Right ventricle myocardium inferior (tissue), 1 donor: ENCODE data around the gene AGBL3. TPM values are rescaled to one million over a fixed set of nuclear protein-coding genes. Genes with fewer than 3 reads are reported as not detected.

ENCODE experiments used
- ATAC-seq: fragments of 200-7000 bp; cut with Tn5 transposase; one replicate; pipeline ENCODE4 v1.9.1; 2020; ENCODE audit warnings: mild to moderate bottlenecking, moderate library complexity
- DNase-seq: peaks from one replicate; pipeline ENCODE4 v3.0.0; 2021; ENCODE audit errors: missing footprints
- intact Hi-C: fragments of 100-400 bp; cut with DNase I; formaldehyde crosslinking; loops from one replicate; pipeline ENCODE4 v1.11.0; 2022
- long read RNA-seq: library from polyadenylated mRNA; unstranded; transcript quantifications from one replicate; pipeline ENCODE4 v2.0.0, GENCODE V29; 2021
- total RNA-seq: library from RNA; stranded (reverse); fragmentation: NEBNext Ultra II Directional; extraction: Animal tissue kit (Norgen Biotek cat#: 25700); gene quantifications from one replicate; pipeline ENCODE4 v1.2.1, GENCODE V29; 2021
- donor health status: DM: no; HTN: yes; CAD: no; lungs with severe emphysema.

The AGBL3 gene
- 2.2 TPM for total RNA-seq
- long read RNA-seq, partial matches to known transcripts, result 0 of 1 reads
- long read RNA-seq, other reads (novel, unspliced or antisense), result 0 of 1 reads

GRCh38 chr7:134986363-134987251 is at the start of gene AGBL3:
Gene AGBL3 (plus strand): TSS chr7:134986508. CDS start chr7:134987934, 1,426 bp downstream.
- ATAC-seq, result peak; percentile 98
- intact Hi-C loops, result loop anchor here (1.0 to 2.0 kb wide), 2 partner anchors 160 to 184 kb away; partner anchors contain the start of gene CYREN
- DNase-seq, result peak; percentile 99

GRCh38 chr7:134936893-134937510 is 49.3 kb upstream of the AGBL3 start:
- intact Hi-C loops, result no loop called here
- ATAC-seq, result no peak
- no peak for DNase-seq

GRCh38 chr7:134938141-134938540 is 48.2 kb upstream of the AGBL3 start:
- intact Hi-C loops, result no loop called here
- no peak for ATAC-seq
- DNase-seq, result no peak

GRCh38 chr7:134939136-134939535 is 47.2 kb upstream of the AGBL3 start:
- intact Hi-C loops, result no loop called here
- ATAC-seq (no peak), DNase-seq (no peak)

GRCh38 chr7:134940729-134941128 is 45.6 kb upstream of the AGBL3 start:
- ATAC-seq (no peak), DNase-seq (no peak)
- intact Hi-C loops, result loop anchor here (5.0 kb wide), 1 partner anchor 163 kb away; the partner anchor contains the start of gene CALD1

GRCh38 chr7:134941185-134941900 is 45.0 kb upstream of the AGBL3 start:
- ATAC-seq (no peak), DNase-seq (no peak)
- intact Hi-C loops, result loop anchor here (5.0 kb wide), 1 partner anchor 164 kb away; the partner anchor contains the start of gene CALD1

- ATAC-seq (no peak), DNase-seq (no peak)
- intact Hi-C loops, result loop anchor here (5.0 kb wide), 1 partner anchor 165 kb away; the partner anchor contains the start of gene CALD1
Measured at GRCh38 chr7:134941952-134942351, 44.4 kb upstream of the AGBL3 start.

GRCh38 chr7:134942690-134943466 is 43.4 kb upstream of the AGBL3 start:
- no peak for ATAC-seq
- intact Hi-C loops, result loop anchor here (5.0 kb wide), 1 partner anchor 166 kb away; the partner anchor contains the start of gene CALD1

GRCh38 chr7:134943785-134944400 is 42.4 kb upstream of the AGBL3 start:
- intact Hi-C loops, result loop anchor here (5.0 kb wide), 1 partner anchor 167 kb away; the partner anchor contains the start of gene CALD1
- no peak for ATAC-seq

More at GRCh38 chr7:134942690-134943466, 43.4 kb upstream of the AGBL3 start:
- DNase-seq, result no peak

GRCh38 chr7:134945691-134946090 is 40.6 kb upstream of the AGBL3 start:
- intact Hi-C loops, result loop anchor here (5.0 kb wide), 1 partner anchor 313 kb away; no protein-coding TSS in a partner anchor
- no peak for DNase-seq

More at GRCh38 chr7:134943785-134944400, 42.4 kb upstream of the AGBL3 start:
- no peak for DNase-seq

GRCh38 chr7:134946260-134946659 is 40.0 kb upstream of the AGBL3 start:
- ATAC-seq, result no peak
- intact Hi-C loops, result loop anchor here (5.0 kb wide), 1 partner anchor 314 kb away; no protein-coding TSS in a partner anchor
- DNase-seq, result no peak

More at GRCh38 chr7:134945691-134946090, 40.6 kb upstream of the AGBL3 start:
- ATAC-seq, result no peak

- intact Hi-C loops, result loop anchor here (5.0 kb wide), 1 partner anchor 315 kb away; no protein-coding TSS in a partner anchor
- peak; percentile 45 for DNase-seq
- no peak for ATAC-seq
Measured at GRCh38 chr7:134947329-134947728, 39.0 kb upstream of the AGBL3 start.

- intact Hi-C loops, result loop anchor here (5.0 kb wide), 1 partner anchor 316 kb away; no protein-coding TSS in a partner anchor
- no peak for DNase-seq
- ATAC-seq, result no peak
Measured at GRCh38 chr7:134947831-134948230, 38.5 kb upstream of the AGBL3 start.

GRCh38 chr7:134948246-134948645 is 38.1 kb upstream of the AGBL3 start:
- DNase-seq, result no peak
- no peak for ATAC-seq
- intact Hi-C loops, result loop anchor here (5.0 kb wide), 1 partner anchor 316 kb away; no protein-coding TSS in a partner anchor

GRCh38 chr7:134948736-134949135 is 37.6 kb upstream of the AGBL3 start:
- no peak for ATAC-seq
- no peak for DNase-seq
- intact Hi-C loops, result loop anchor here (5.0 kb wide), 1 partner anchor 316 kb away; no protein-coding TSS in a partner anchor

- DNase-seq (no peak), ATAC-seq (no peak)
- intact Hi-C loops, result loop anchor here (5.0 kb wide), 1 partner anchor 317 kb away; no protein-coding TSS in a partner anchor
Measured at GRCh38 chr7:134949171-134949570, 37.1 kb upstream of the AGBL3 start.
